Measurements from ENCODE around the gene GDE1. TPM values are rescaled to one million over a fixed set of nuclear protein-coding genes. Genes with fewer than 3 reads are reported as not detected.

The GDE1 gene
- total and polyA plus RNA-seq, 2 of the 4 experiments (the other 2 are of a cell fraction), result 50.1 to 62.4 TPM

- Histone ChIP-seq H3K18ac (ENCODE audit: low read depth, low read length) (no peak overlapping the region), H3K9ac (ENCODE audit: low read depth, low read length) (no peak overlapping the region), H3K4me1 (ENCODE audit: control insufficient read depth, insufficient read depth, low read length) (no peaks in the 10 kb centered on the region), H3K14ac (replicated peaks; ENCODE audit: low read depth, low read length) (no peak overlapping the region), H3K23ac (ENCODE audit: low read depth, low read length) (no peak overlapping the region), H2BK15ac (ENCODE audit: low read depth, low read length) (no peak overlapping the region), H4K20me1 (ENCODE audit: insufficient read depth, low read length) (no peaks in the 10 kb centered on the region), H2AK5ac (ENCODE audit: low read depth, low read length) (no peak overlapping the region), H4K5ac (ENCODE audit: low read depth, low read length) (no peak overlapping the region), H3K9me3 (ENCODE audit: control insufficient read depth, insufficient read depth, low read length) (no peaks in the 10 kb centered on the region), H4K8ac (ENCODE audit: low read depth in 2 of 2, low read length in 2 of 2) (no peak overlapping the region), H2AK9ac (replicated peaks; ENCODE audit: low read depth, low read length, poor library complexity) (no peak overlapping the region), H4K91ac (ENCODE audit: insufficient read depth, low read depth, low read length) (no peak overlapping the region), H3K79me1 (ENCODE audit: low read depth in 1 of 2, low read length in 2 of 2) (no peaks in the 10 kb centered on the region; a peak in 1 of 4 replicates), H2BK120ac (ENCODE audit: low read depth, low read length) (no peak overlapping the region), H3K27ac (ENCODE audit: insufficient read depth, low read length) (no peak overlapping the region), H3K4ac (ENCODE audit: low read depth, low read length) (no peak overlapping the region), H2BK20ac (ENCODE audit: low read depth, low read length) (no peak overlapping the region), H3K4me2 (ENCODE audit: low read depth, low read length) (no peak overlapping the region), H2BK5ac (ENCODE audit: low read depth, low read length, poor library complexity, severe bottlenecking) (no peak overlapping the region), H2AFZ (replicated peaks; ENCODE audit: low read length, poor library complexity) (no peak overlapping the region), H3K27me3 (ENCODE audit: control insufficient read depth, insufficient read depth, low read length) (no peaks in the 10 kb centered on the region), H3K9me1 (ENCODE audit: insufficient read depth, low read length) (no peaks in the 10 kb centered on the region), H3K4me3 (ENCODE audit: insufficient read depth, low read depth, low read length) (no peak overlapping the region), H3K56ac (ENCODE audit: extremely low read depth, insufficient read depth, low read length) (no peak overlapping the region), H3K36me3 (ENCODE audit: control insufficient read depth, insufficient read depth, low read length) (peaks cover 10% of the 10 kb centered on the region)
- ChIA-PET CTCF (interaction anchor here (0.6 to 1.4 kb wide), 4 partner anchors 9 to 346 kb away, joined by 3 to 4 read pairs (median 3); partner anchors contain the start of gene VPS35L), POLR2A (ENCODE audit: unreplicated experiment) (interaction anchor here (0.8 kb wide), 1 partner anchor 15 kb away, joined by 3 read pairs; the partner anchor contains the start of gene VPS35L)
- no TSS peak for BruUV-seq (replicated peaks)
- ATAC-seq (ENCODE audit: low read depth), result no peak
- WGBS, 2 experiments (ENCODE audit: extremely low coverage in 2 of 2, insufficient read length in 1 of 2), result no CpG with 5 or more reads among the region's 6 CpGs
- TF ChIP-seq CHD1 (IDR thresholded peaks at IDR 0.05; ENCODE audit: low read depth, low read length) (no peak), CEBPB (IDR thresholded peaks at IDR 0.05; ENCODE audit: low read depth, low read length) (peak; percentile 62)
- in situ Hi-C loops (cut with MboI; ENCODE audit: low sequenced_read_pairs), result no loop called here
- intact Hi-C loops (cut with micrococcal nuclease), result no loop called here
- DNase-seq, result no peak
- dilution Hi-C loops (cut with HindIII; ENCODE audit: low sequenced_read_pairs, unreplicated experiment), result no loop called here
Observed at GRCh38 chr16:19540241-19540970, 18.5 kb upstream of the GDE1 start.

Measured in IMR-90 (cell line).